HL-60 (cell line): Measurements from ENCODE around the gene SLC22A24.

Experiments used
- REST ChIP-seq: IDR thresholded peaks from 2 replicates; pipeline ENCODE4 v1.6.1; 2012; ENCODE audit warnings: low read depth; ENCODE audit not compliant: insufficient replicate concordance
- TF ChIP-seq, protein P1 (sequence below): IDR thresholded peaks from one replicate; pipeline ENCODE4 v1.5.1; 2011; ENCODE audit warnings: low read length, control low read depth, inconsistent platforms; ENCODE audit not compliant: insufficient read depth

DNA sequence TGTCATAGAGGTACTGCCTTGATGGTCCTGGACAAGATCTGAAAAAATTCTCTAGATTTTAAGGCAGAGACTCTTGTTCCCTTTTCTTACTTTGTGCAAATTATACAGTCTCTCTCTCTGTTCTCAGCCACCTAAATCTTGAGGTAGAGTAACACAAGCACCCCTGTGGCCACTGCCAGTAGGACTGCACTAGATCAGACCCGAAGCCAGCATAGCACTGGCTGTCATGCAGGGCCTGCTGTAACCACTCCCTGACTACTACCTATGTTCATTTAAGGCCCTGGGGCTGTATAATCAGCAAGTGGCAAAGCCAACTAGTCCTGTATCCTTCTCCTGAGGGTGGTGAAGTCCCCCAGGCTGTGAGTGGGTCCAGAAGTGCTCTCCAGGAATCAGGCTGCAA, 11.8 kb upstream of the SLC22A24 start:
- TF ChIP-seq REST: no peak
- TF ChIP-seq, protein P1, sequence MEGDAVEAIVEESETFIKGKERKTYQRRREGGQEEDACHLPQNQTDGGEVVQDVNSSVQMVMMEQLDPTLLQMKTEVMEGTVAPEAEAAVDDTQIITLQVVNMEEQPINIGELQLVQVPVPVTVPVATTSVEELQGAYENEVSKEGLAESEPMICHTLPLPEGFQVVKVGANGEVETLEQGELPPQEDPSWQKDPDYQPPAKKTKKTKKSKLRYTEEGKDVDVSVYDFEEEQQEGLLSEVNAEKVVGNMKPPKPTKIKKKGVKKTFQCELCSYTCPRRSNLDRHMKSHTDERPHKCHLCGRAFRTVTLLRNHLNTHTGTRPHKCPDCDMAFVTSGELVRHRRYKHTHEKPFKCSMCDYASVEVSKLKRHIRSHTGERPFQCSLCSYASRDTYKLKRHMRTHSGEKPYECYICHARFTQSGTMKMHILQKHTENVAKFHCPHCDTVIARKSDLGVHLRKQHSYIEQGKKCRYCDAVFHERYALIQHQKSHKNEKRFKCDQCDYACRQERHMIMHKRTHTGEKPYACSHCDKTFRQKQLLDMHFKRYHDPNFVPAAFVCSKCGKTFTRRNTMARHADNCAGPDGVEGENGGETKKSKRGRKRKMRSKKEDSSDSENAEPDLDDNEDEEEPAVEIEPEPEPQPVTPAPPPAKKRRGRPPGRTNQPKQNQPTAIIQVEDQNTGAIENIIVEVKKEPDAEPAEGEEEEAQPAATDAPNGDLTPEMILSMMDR: no peak
